NCI-H2227 (cell line): ENCODE data around the gene SLC26A5.
"Not testable (repeated sequence)": the region's sequence is repeated elsewhere in the genome, so short reads cannot be mapped to it uniquely, and the experiment has no call there.

Experiments
- DNase-seq: peaks from one replicate; lab custom pipeline; 2025; ENCODE audit not compliant: unreplicated experiment; lab: John Stamatoyannopoulos, UW

SLC26A5 gene

DNA sequence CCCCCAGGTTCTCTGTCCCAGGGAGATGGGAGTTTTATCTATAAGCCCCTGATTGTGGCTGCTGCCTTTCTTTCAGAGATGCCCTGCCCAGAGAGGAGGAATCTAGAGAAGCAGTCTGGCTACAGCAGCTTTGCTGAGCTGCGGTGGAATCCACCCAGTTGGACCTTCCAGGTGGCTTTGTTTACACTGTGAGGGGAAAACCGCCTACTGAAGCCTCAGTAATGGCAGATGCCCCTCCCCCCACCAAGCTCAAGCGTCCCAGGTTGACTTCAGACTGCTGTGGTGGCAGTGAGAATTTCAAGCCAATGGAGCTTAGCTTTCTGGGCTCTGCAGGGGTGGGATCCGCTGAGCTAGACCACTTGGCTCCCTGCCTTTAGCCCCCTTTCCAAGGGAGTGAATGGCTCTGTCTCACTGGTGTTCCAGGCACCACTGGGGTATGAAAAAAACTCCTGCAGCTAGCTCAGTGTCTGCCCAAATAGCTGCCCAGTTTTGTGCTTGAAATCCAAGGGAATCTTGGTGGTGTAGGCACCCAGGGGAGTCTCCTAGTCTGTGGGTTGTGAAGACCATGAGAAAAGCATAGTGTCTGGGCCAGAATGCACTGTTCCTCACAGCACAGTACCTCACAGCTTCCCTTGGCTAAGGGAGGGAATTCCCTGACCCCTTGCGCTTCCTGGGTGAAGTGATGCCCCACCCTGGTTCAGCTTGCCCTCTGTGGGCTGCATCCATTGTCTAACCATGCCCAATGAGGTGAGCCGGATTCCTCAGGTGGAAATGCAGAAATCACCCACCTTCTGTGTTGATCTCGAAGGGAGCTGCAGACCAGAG is 40.0 kb downstream of the SLC26A5 start:
- DNase-seq = not testable (repeated sequence)

- not testable (repeated sequence) for DNase-seq
Measured at GRCh38 chr7:103399687-103400086, 46.3 kb downstream of the SLC26A5 start.

- no peak for DNase-seq
Measured at GRCh38 chr7:103398483-103399127, 47.4 kb downstream of the SLC26A5 start.

DNA sequence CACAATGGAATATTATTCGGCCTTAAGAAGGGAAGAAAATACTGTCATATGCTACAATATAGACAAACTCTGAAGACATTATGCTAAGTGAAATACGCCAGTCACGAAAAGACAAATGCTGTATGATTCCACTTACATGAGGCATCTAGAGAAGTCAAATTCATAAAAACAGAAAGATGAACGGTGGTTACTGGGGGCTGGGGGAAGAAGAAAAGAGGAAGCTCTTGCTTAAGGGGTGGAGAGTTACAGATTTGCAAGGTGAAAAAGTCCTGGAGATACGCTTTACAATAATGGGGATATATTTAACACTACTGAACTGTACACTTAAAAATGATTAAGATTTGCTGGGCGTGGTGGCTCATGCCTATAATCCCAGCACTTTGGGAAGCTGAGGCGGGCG is 49.5 kb downstream of the SLC26A5 start:
- no peak for DNase-seq

GRCh38 chr7:103395071-103395470 is 50.9 kb downstream of the SLC26A5 start:
- no peak for DNase-seq

DNA sequence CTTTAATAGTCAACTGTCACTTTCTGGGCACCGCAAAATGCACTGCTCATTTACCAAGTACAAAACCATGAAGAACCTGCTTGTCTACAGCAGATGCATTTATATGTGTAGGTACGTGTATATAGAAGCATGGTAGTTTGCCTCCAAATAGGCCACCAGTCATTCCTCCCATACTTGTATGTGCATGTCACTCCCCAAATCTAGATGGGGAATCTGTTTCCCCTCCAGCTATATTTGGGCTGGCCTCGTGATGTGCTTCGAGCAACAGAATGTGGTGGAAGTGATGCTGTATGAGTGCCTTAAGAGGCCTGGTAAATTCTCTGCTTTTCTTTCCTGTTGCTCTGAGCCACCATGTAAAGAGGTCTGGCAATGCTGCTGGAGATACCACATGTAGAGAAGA is 51.4 kb downstream of the SLC26A5 start:
- no peak for DNase-seq

DNA sequence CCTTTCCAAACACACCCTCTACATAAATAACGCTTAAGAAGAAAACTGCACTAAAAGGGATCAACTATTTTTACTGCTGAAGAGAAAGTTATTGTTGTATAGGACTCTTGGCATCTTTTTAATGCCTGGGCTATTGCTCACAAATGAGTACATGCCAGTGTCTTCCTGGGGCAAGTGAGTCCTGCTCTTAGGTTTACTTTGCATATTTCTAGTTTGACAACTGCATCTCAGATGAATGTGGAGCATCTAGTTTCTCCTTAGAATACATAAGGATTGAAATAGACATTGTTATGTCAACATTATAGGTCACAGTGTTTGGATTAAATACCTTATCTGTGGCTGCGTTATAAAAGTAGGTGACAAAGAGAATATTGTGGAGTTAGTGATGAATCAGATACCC is 54.0 kb downstream of the SLC26A5 start:
- no peak for DNase-seq

DNA sequence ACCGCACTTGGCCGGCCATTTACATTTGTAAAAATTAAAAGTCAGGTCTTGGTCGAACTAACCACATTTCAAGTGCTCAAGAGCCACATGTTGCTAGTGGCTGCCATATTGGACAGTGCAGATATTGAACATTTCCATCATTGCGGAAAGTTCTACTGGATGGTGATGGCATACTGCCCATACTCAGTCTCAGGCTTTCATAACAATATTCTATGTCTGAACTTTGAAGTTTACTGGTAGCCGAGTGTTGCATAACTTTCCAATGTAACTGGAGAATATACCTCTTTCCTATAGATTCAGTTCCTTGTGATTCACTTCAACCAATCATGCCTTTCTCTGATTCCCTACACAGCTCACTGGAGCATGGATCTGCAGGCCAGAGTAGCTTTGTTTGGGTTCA is 54.9 kb downstream of the SLC26A5 start:
- DNase-seq = no peak

DNA sequence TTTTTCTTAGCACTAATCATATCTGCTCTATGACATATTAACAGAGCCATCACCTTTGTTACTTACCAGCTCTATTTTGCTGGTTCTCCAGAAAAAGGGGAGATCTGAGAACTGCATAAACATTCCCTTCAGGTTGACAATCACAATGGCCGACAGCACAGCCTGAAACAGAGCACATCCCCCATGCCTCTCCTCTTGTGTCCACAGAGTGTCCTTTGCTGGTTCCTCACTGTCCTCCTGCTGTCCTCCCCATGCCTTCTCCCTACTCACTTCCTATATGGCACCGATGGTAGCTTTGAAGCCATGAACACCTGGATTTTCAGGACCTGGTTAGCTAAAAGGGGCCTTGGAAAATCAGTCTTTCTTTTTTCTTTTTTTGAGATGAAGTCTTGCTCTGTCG is 56.7 kb downstream of the SLC26A5 start:
- DNase-seq = no peak

DNA sequence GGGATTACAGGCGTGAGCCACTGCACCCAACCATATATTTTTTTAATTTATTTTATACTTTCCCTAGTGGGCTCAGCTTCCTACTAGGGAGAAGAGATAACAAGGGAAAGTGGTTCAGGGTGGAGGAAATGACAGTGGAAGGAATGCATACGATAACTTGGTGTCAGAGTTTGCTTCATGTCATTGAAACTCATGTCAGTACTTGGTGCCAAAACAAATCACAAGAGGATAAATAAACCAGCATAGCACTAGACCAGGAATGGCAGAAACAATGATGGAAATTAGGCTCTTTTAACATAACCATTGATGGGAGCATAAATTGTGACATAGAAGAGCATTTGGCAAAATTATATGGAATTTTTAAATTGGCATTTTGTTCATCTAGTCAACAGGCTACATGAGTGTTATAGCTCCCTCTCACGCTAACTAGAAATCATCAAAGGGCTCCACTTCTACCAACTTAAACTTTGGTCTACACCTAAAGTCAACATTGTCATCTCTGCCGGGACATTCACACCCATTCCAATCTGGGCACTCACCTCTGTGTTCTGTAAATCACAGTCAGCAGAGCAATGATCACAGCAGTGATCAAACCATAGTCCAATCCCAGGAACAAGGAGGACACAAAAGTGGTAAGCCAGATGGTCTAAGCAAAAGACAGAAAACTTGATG is 57.4 kb downstream of the SLC26A5 start:
- no peak for DNase-seq

- no peak for DNase-seq
Measured at GRCh38 chr7:103387242-103387641, 58.8 kb downstream of the SLC26A5 start.

GRCh38 chr7:103382032-103382402 is 64.0 kb downstream of the SLC26A5 start:
- no peak for DNase-seq

- DNase-seq = no peak
Measured at GRCh38 chr7:103381280-103382031, 64.6 kb downstream of the SLC26A5 start.

- no peak for DNase-seq
Measured at GRCh38 chr7:103380395-103381191, 65.4 kb downstream of the SLC26A5 start.

DNA sequence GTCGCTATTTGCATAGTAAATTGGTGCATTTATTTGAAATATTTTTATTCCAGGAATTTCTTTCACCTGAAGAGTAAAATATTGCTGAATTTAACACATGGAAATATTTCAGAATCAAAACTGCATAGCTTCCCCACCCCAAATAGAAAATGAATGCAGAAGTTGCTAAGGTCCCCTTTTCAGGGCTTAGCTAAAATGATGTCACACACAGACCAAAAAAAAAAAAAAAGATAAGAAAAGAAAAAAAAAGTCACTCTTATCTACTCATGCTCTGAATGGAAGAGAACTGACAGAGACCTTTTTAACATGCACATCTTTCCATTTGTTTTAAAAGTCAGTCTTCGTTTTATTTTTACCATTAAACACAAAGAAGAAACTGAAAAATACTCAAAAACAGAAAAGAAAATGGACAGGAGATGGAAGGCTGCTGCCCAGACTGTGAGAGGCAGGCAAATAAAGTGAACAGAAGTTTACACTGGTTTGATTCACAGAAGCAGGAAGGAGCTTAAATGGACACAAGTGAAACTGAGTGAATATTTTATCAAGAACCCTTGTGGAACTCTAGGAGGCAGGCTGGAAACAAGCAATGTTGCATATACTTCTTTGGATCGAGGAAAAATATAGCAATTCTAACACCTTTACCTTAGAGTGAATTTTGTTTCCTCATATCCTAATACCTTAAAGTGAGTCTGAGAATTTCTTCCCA is 66.6 kb downstream of the SLC26A5 start:
- DNase-seq = no peak

GRCh38 chr7:103373866-103374643 is 72.0 kb downstream of the SLC26A5 start:
- DNase-seq = no peak

DNA sequence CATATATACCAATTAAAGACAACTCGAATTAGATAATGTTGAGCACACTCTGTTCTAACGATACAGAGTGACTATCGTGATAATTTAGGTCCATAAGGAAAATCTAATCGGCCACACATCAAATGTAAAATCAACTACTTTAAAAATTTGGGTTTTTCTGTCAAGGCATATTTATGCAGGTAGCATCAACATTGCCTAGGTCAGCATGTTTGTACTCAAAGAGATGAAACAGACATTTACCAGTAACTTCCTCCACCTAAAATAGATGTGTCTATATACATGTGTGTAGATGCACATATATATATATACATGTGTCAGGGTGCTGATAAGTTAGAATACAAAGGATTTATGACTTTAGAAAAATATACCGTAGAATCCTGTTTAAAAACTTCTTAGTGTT is 76.6 kb downstream of the SLC26A5 start:
- DNase-seq = no peak

DNA sequence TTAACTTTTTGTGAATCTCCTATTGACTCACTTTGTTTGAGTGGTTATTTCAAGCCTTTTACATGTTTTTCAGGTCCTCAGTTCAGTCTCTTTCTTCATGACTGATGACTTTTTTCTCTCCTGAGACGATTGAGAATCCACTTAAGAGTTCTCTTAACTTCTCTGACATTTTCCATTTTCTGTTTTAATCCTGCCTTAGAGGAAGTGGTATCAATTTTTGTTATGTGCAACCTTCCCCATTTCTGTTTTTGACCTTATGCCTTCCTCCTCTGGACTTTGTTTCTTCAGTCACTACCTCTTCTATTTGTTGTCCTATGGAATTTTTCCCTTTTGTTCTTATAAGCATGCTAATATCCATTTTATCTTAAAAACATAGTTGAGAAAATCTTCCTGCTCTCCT is 96.2 kb downstream of the SLC26A5 start:
- DNase-seq = no peak

GRCh38 chr7:103348959-103349358 is 97.0 kb downstream of the SLC26A5 start:
- DNase-seq = no peak
